ENCODE data around the gene HRH2. TPM values are rescaled to one million over a fixed set of nuclear protein-coding genes. Genes with fewer than 3 reads are reported as not detected.

HRH2 gene
- total and polyA plus RNA-seq, 2 donors (not counting 1 experiment from before 2014, with no cell fraction given), result 0.46 TPM; not detected in 1

DNA sequence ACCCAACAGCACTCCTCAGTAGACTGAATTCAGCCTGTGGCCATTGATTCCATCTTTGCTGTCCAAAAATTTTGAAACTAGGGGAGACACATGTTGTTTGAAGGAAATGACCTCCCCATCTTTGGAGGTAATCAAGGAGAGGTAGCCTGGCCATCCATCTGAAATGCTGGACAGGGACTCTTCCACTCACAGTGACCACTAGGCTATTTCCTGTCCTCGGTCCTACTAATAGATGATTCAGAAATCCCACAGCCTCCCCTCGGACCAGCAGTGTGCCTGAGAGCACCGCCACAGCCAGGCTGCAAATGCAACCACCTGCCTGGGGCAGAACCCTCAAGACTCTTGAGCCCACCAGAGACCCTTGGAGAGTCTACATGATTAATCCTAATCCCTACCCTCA lies 12.5 kb downstream of the HRH2 start:
- TF ChIP-seq, protein P1, sequence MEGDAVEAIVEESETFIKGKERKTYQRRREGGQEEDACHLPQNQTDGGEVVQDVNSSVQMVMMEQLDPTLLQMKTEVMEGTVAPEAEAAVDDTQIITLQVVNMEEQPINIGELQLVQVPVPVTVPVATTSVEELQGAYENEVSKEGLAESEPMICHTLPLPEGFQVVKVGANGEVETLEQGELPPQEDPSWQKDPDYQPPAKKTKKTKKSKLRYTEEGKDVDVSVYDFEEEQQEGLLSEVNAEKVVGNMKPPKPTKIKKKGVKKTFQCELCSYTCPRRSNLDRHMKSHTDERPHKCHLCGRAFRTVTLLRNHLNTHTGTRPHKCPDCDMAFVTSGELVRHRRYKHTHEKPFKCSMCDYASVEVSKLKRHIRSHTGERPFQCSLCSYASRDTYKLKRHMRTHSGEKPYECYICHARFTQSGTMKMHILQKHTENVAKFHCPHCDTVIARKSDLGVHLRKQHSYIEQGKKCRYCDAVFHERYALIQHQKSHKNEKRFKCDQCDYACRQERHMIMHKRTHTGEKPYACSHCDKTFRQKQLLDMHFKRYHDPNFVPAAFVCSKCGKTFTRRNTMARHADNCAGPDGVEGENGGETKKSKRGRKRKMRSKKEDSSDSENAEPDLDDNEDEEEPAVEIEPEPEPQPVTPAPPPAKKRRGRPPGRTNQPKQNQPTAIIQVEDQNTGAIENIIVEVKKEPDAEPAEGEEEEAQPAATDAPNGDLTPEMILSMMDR (IDR thresholded peaks at IDR 0.05), result no peak
- no peak for TF ChIP-seq EZH2 (IDR thresholded peaks at IDR 0.05; ENCODE audit: borderline replicate concordance, insufficient read depth, low read depth, low read length, poor library complexity, severe bottlenecking)
- ChIA-PET POLR2A (no interaction called here), CTCF (no interaction called here)
- H3K4me2 ChIP-seq (replicated peaks; ENCODE audit: low read depth, low read length, poor library complexity, severe bottlenecking), result no peak overlapping the region
- DNase-seq, result no peak
- no peak overlapping the region for H3K27ac ChIP-seq (ENCODE audit: low read length in 2 of 2)
- H3K27ac Mint-ChIP-seq, result no peak overlapping the region
- H3K27me3 Mint-ChIP-seq, result peaks cover 8% of the 10 kb centered on the region
- H2AFZ ChIP-seq (ENCODE audit: insufficient read depth, low read depth, low read length, poor library complexity, severe bottlenecking), result no peak overlapping the region
- no peaks in the 10 kb centered on the region for H3K79me2 ChIP-seq (ENCODE audit: control insufficient read depth, insufficient read depth, low read length)
- H4K20me1 ChIP-seq (ENCODE audit: control insufficient read depth, insufficient read depth, low read length, poor library complexity, severe bottlenecking), result no peaks in the 10 kb centered on the region
- no peak overlapping the region for H3K4me3 ChIP-seq (ENCODE audit: control extremely low read depth in 1 of 5, extremely low read depth in 1 of 5, insufficient read depth in 1 of 5, low read depth in 2 of 5, low read length in 4 of 5)
- intact Hi-C loops (cut with micrococcal nuclease), result no loop called here
- H3K4me1 ChIP-seq (ENCODE audit: control insufficient read depth in 2 of 2, insufficient read depth in 2 of 2, low read length in 2 of 2), result no peaks in the 10 kb centered on the region
- no peaks in the 10 kb centered on the region for H3K9me3 Mint-ChIP-seq (ENCODE audit: insufficient read depth)
- H3K4me3 Mint-ChIP-seq, result no peak overlapping the region
- no peak for ATAC-seq (ENCODE audit: low read depth)
- WGBS (ENCODE audit: insufficient coverage), result 81% methylated on average over 3 of the region's 3 CpGs
- no peak overlapping the region for H3K9ac ChIP-seq (ENCODE audit: low read length)
- no peaks in the 10 kb centered on the region for H3K4me1 Mint-ChIP-seq
- no peaks in the 10 kb centered on the region for H3K36me3 ChIP-seq (replicated peaks in 1 of 2; ENCODE audit: control extremely low read depth in 1 of 2, control insufficient read depth in 1 of 2, extremely low read depth in 1 of 2, insufficient read depth in 2 of 2, low read length in 1 of 2)
- no peaks in the 10 kb centered on the region for H3K27me3 ChIP-seq (replicated peaks in 1 of 4; ENCODE audit: control extremely low read depth in 1 of 4, control insufficient read depth in 3 of 4, insufficient read depth in 4 of 4, low read length in 3 of 4)
- no peaks in the 10 kb centered on the region for H3K9me3 ChIP-seq (ENCODE audit: control extremely low read depth in 1 of 3, control insufficient read depth in 2 of 3, insufficient read depth in 1 of 3, low read length in 2 of 3)

DNA sequence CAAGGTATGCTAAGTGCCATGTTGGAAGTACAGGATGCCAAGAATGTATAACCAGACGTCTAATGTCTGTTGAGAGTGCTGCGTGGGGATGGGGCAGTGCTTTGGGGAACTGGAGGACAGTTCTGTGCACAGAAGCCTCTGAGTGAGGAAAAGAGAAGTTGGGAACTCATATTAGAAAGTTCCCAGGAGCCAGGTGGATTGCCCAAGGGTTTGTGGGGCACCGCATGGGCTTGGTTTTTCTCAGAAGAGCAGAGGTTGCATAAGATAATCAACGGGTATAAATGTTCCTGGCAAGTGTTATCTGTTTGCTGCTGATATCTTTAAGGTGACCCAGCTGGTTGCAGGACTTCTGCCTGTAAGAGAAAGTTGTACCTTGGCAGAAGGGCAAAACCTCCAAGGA lies 13.1 kb downstream of the HRH2 start:
- no peak overlapping the region for H3K4me3 Mint-ChIP-seq
- 31% methylated on average over 4 of the region's 4 CpGs for WGBS (ENCODE audit: insufficient coverage)
- POLR2A ChIA-PET, result no interaction called here

More for the DNA sequence above, 13.1 kb downstream of the HRH2 start:
- no peaks in the 10 kb centered on the region for H3K79me2 ChIP-seq (ENCODE audit: control insufficient read depth, insufficient read depth, low read length)
- H3K4me3 ChIP-seq (ENCODE audit: control extremely low read depth in 1 of 5, extremely low read depth in 1 of 5, insufficient read depth in 1 of 5, low read depth in 2 of 5, low read length in 4 of 5), result no peak overlapping the region
- no peak overlapping the region for H3K4me2 ChIP-seq (replicated peaks; ENCODE audit: low read depth, low read length, poor library complexity, severe bottlenecking)
- H3K27me3 ChIP-seq (replicated peaks in 1 of 4; ENCODE audit: control extremely low read depth in 1 of 4, control insufficient read depth in 3 of 4, insufficient read depth in 4 of 4, low read length in 3 of 4), result no peaks in the 10 kb centered on the region
- TF ChIP-seq, protein P1 (IDR thresholded peaks at IDR 0.05), result no peak
- TF ChIP-seq EZH2 (IDR thresholded peaks at IDR 0.05; ENCODE audit: borderline replicate concordance, insufficient read depth, low read depth, low read length, poor library complexity, severe bottlenecking), result no peak
- H3K27ac ChIP-seq (ENCODE audit: low read length in 2 of 2), result no peak overlapping the region
- H3K27ac Mint-ChIP-seq, result no peak overlapping the region
- H3K9me3 ChIP-seq (ENCODE audit: control extremely low read depth in 1 of 3, control insufficient read depth in 2 of 3, insufficient read depth in 1 of 3, low read length in 2 of 3), result no peaks in the 10 kb centered on the region
- H3K4me1 ChIP-seq (ENCODE audit: control insufficient read depth in 2 of 2, insufficient read depth in 2 of 2, low read length in 2 of 2), result no peaks in the 10 kb centered on the region
- H3K27me3 Mint-ChIP-seq, result peaks cover 13% of the 10 kb centered on the region
- CTCF ChIA-PET, result no interaction called here
- DNase-seq, result no peak
- no peak overlapping the region for H3K9ac ChIP-seq (ENCODE audit: low read length)
- H3K9me3 Mint-ChIP-seq (ENCODE audit: insufficient read depth), result no peaks in the 10 kb centered on the region
- H4K20me1 ChIP-seq (ENCODE audit: control insufficient read depth, insufficient read depth, low read length, poor library complexity, severe bottlenecking), result no peaks in the 10 kb centered on the region
- H3K36me3 ChIP-seq (replicated peaks in 1 of 2; ENCODE audit: control extremely low read depth in 1 of 2, control insufficient read depth in 1 of 2, extremely low read depth in 1 of 2, insufficient read depth in 2 of 2, low read length in 1 of 2), result no peaks in the 10 kb centered on the region
- no peaks in the 10 kb centered on the region for H3K4me1 Mint-ChIP-seq
- H2AFZ ChIP-seq (ENCODE audit: insufficient read depth, low read depth, low read length, poor library complexity, severe bottlenecking), result no peak overlapping the region
- intact Hi-C loops (cut with micrococcal nuclease), result no loop called here
- no peak for ATAC-seq (ENCODE audit: low read depth)
